Testis (tissue), 2 donors: ENCODE measurements around the gene COL6A3.

Source experiments
- POLR2A ChIP-seq: fragments of 450-650 bp; IDR thresholded peaks from one replicate; pipeline ENCODE4 v1.6.1; 2017; ENCODE audit warnings: antibody characterized with exemption, mild to moderate bottlenecking, moderate library complexity
- TF ChIP-seq, protein P1 (sequence below), 3 experiments: fragments of 450-650 bp in 2 of 3; fragments of 200-600 bp in 1 of 3; sonication (generic) in 1 of 3; IDR thresholded peaks; one replicate each; pipeline ENCODE4 v1.5.1; 2016 to 2019; ENCODE audit warnings: antibody characterized with exemption in 3 of 3, mild to moderate bottlenecking in 2 of 3, moderate library complexity in 1 of 3

- TF ChIP-seq, protein P1, sequence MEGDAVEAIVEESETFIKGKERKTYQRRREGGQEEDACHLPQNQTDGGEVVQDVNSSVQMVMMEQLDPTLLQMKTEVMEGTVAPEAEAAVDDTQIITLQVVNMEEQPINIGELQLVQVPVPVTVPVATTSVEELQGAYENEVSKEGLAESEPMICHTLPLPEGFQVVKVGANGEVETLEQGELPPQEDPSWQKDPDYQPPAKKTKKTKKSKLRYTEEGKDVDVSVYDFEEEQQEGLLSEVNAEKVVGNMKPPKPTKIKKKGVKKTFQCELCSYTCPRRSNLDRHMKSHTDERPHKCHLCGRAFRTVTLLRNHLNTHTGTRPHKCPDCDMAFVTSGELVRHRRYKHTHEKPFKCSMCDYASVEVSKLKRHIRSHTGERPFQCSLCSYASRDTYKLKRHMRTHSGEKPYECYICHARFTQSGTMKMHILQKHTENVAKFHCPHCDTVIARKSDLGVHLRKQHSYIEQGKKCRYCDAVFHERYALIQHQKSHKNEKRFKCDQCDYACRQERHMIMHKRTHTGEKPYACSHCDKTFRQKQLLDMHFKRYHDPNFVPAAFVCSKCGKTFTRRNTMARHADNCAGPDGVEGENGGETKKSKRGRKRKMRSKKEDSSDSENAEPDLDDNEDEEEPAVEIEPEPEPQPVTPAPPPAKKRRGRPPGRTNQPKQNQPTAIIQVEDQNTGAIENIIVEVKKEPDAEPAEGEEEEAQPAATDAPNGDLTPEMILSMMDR (IDR thresholded peaks at IDR 0.05) = no peak
- no peak for TF ChIP-seq POLR2A
Measured at GRCh38 chr2:237405605-237406004, 8.4 kb downstream of the COL6A3 start.
